ENCODE measurements around the gene OPA1. TPM values are rescaled to one million over a fixed set of nuclear protein-coding genes. Genes with fewer than 3 reads are reported as not detected.
A peak's percentile ranks its signal among the peaks of the same experiment; 100 is the strongest.

Gene OPA1
- polyA plus RNA-seq: 10 to 100 TPM; 22.3 to 42.2 (median 28.1) TPM
- long read RNA-seq, donor 1: 0 reads
- long read RNA-seq, donor 2, full-length matches to known transcripts: 2 of 2 reads
- long read RNA-seq, donor 2, partial matches to known transcripts: 0 of 2 reads
- long read RNA-seq, donor 2, other reads (novel, unspliced or antisense): 0 of 2 reads
- long read RNA-seq, donor 3, full-length matches to known transcripts: 3 of 3 reads
- long read RNA-seq, donor 3, partial matches to known transcripts: 0 of 3 reads
- long read RNA-seq, donor 3, other reads (novel, unspliced or antisense): 0 of 3 reads
- long read RNA-seq, donor 4: 0 reads
- long read RNA-seq, donor 5: 0 reads
- long read RNA-seq, donor 6, full-length matches to known transcripts: 3 of 3 reads
- long read RNA-seq, donor 6, partial matches to known transcripts: 0 of 3 reads
- long read RNA-seq, donor 6, other reads (novel, unspliced or antisense): 0 of 3 reads
- long read RNA-seq, donor 7: 0 reads
- long read RNA-seq, donor 8, full-length matches to known transcripts: 1 of 1 reads
- long read RNA-seq, donor 8, partial matches to known transcripts: 0 of 1 reads
- long read RNA-seq, donor 8, other reads (novel, unspliced or antisense): 0 of 1 reads
- long read RNA-seq, donor 9, full-length matches to known transcripts: 1 of 1 reads
- long read RNA-seq, donor 9, partial matches to known transcripts: 0 of 1 reads
- long read RNA-seq, donor 9, other reads (novel, unspliced or antisense): 0 of 1 reads
- long read RNA-seq, donor 10, full-length matches to known transcripts: 4 of 4 reads
- long read RNA-seq, donor 10, partial matches to known transcripts: 0 of 4 reads
- long read RNA-seq, donor 10, other reads (novel, unspliced or antisense): 0 of 4 reads

- peak within 1 kb of the TSS; percentile 35 to 98 (median 98) for H3K4me3 ChIP-seq (ENCODE audit: low read depth in 1 of 3, low read length in 3 of 3)
- H3K27me3 ChIP-seq (ENCODE audit: control insufficient read depth in 3 of 3, insufficient read depth in 3 of 3, low read length in 3 of 3): no peaks in the 10 kb centered on the region
- H3K36me3 ChIP-seq (ENCODE audit: control insufficient read depth in 3 of 3, insufficient read depth in 2 of 3, low read depth in 1 of 3, low read length in 3 of 3): peaks cover 0 to 5% (median 0%) of the 10 kb centered on the region in 3 donors
- H3K9me3 ChIP-seq (ENCODE audit: control insufficient read depth in 2 of 2, insufficient read depth in 1 of 2, low read depth in 1 of 2, low read length in 1 of 2): no peaks in the 10 kb centered on the region
- H3K4me1 ChIP-seq (ENCODE audit: control insufficient read depth in 3 of 3, insufficient read depth in 2 of 3, low read depth in 1 of 3, low read length in 2 of 3): peaks cover 0 to 5% (median 3%) of the 10 kb centered on the region in 3 donors
- peak within 1 kb of the TSS; percentile 87 to 90 (median 90) for H3K27ac ChIP-seq (ENCODE audit: low read depth in 1 of 3, low read length in 2 of 3)
- FAIRE-seq (no peak), DNase-seq (peak; percentile 99)
- 1 to 2% (median 1%) methylated on average over 55 of the region's 55 CpGs for WGBS, 3 donors
These were observed at the start of gene OPA1 for GRCh38 chr3:193592841-193593667. Gene OPA1 (plus strand): TSS chr3:193593208. CDS start chr3:193593378, 170 bp downstream.

- 81 to 87% (median 82%) methylated on average over 1 of the region's 1 CpG for WGBS, 3 donors
- DNase-seq (no peak), FAIRE-seq (no peak)
- Histone ChIP-seq H3K27me3 (ENCODE audit: control insufficient read depth in 3 of 3, insufficient read depth in 3 of 3, low read length in 3 of 3) (peaks cover 0 to 3% (median 0%) of the 10 kb centered on the region in 3 donors), H3K9me3 (ENCODE audit: control insufficient read depth in 2 of 2, insufficient read depth in 1 of 2, low read depth in 1 of 2, low read length in 1 of 2) (peaks cover 0 to 6% of the 10 kb centered on the region in 2 donors), H3K4me3 (ENCODE audit: low read depth in 1 of 3, low read length in 3 of 3) (no peak overlapping the region), H3K4me1 (ENCODE audit: control insufficient read depth in 3 of 3, insufficient read depth in 2 of 3, low read depth in 1 of 3, low read length in 2 of 3) (no peaks in the 10 kb centered on the region), H3K27ac (ENCODE audit: low read depth in 1 of 3, low read length in 2 of 3) (no peak overlapping the region), H3K36me3 (ENCODE audit: control insufficient read depth in 3 of 3, insufficient read depth in 2 of 3, low read depth in 1 of 3, low read length in 3 of 3) (no peaks in the 10 kb centered on the region)
These were observed 48.7 kb upstream of the OPA1 start for GRCh38 chr3:193544289-193544688.

- Histone ChIP-seq H3K27ac (ENCODE audit: low read depth in 1 of 3, low read length in 2 of 3) (no peak overlapping the region), H3K9me3 (ENCODE audit: control insufficient read depth in 2 of 2, insufficient read depth in 1 of 2, low read depth in 1 of 2, low read length in 1 of 2) (peaks cover 0 to 6% of the 10 kb centered on the region in 2 donors), H3K4me3 (ENCODE audit: low read depth in 1 of 3, low read length in 3 of 3) (no peak overlapping the region), H3K36me3 (ENCODE audit: control insufficient read depth in 3 of 3, insufficient read depth in 2 of 3, low read depth in 1 of 3, low read length in 3 of 3) (no peaks in the 10 kb centered on the region), H3K4me1 (ENCODE audit: control insufficient read depth in 3 of 3, insufficient read depth in 2 of 3, low read depth in 1 of 3, low read length in 2 of 3) (no peaks in the 10 kb centered on the region), H3K27me3 (ENCODE audit: control insufficient read depth in 3 of 3, insufficient read depth in 3 of 3, low read length in 3 of 3) (peaks cover 0 to 3% (median 0%) of the 10 kb centered on the region in 3 donors)
- WGBS, 3 donors: 93 to 100% (median 96%) methylated on average over 1 of the region's 1 CpG
- no peak for DNase-seq
- no peak for FAIRE-seq
These were observed 47.7 kb upstream of the OPA1 start for GRCh38 chr3:193545304-193545703.

GRCh38 chr3:193546129-193546528 is 46.9 kb upstream of the OPA1 start:
- DNase-seq (no peak), FAIRE-seq (no peak)
- Histone ChIP-seq H3K27me3 (ENCODE audit: control insufficient read depth in 3 of 3, insufficient read depth in 3 of 3, low read length in 3 of 3) (peaks cover 0 to 3% (median 0%) of the 10 kb centered on the region in 3 donors), H3K4me1 (ENCODE audit: control insufficient read depth in 3 of 3, insufficient read depth in 2 of 3, low read depth in 1 of 3, low read length in 2 of 3) (no peaks in the 10 kb centered on the region), H3K27ac (ENCODE audit: low read depth in 1 of 3, low read length in 2 of 3) (no peak overlapping the region), H3K36me3 (ENCODE audit: control insufficient read depth in 3 of 3, insufficient read depth in 2 of 3, low read depth in 1 of 3, low read length in 3 of 3) (no peaks in the 10 kb centered on the region), H3K4me3 (ENCODE audit: low read depth in 1 of 3, low read length in 3 of 3) (no peak overlapping the region), H3K9me3 (ENCODE audit: control insufficient read depth in 2 of 2, insufficient read depth in 1 of 2, low read depth in 1 of 2, low read length in 1 of 2) (peaks cover 0 to 6% of the 10 kb centered on the region in 2 donors)

GRCh38 chr3:193548406-193548805 is 44.6 kb upstream of the OPA1 start:
- H3K27ac ChIP-seq (ENCODE audit: low read depth in 1 of 3, low read length in 2 of 3): no peak overlapping the region
- no peak for FAIRE-seq
- WGBS, 3 donors: 60 to 75% (median 63%) methylated on average over 4 of the region's 4 CpGs
- no peaks in the 10 kb centered on the region for H3K36me3 ChIP-seq (ENCODE audit: control insufficient read depth in 3 of 3, insufficient read depth in 2 of 3, low read depth in 1 of 3, low read length in 3 of 3)
- DNase-seq: no peak
- no peak overlapping the region for H3K4me3 ChIP-seq (ENCODE audit: low read depth in 1 of 3, low read length in 3 of 3)
- H3K4me1 ChIP-seq (ENCODE audit: control insufficient read depth in 3 of 3, insufficient read depth in 2 of 3, low read depth in 1 of 3, low read length in 2 of 3): no peaks in the 10 kb centered on the region
- H3K27me3 ChIP-seq (ENCODE audit: control insufficient read depth in 3 of 3, insufficient read depth in 3 of 3, low read length in 3 of 3): peaks cover 0 to 3% (median 0%) of the 10 kb centered on the region in 3 donors
- peaks cover 0 to 6% of the 10 kb centered on the region in 2 donors for H3K9me3 ChIP-seq (ENCODE audit: control insufficient read depth in 2 of 2, insufficient read depth in 1 of 2, low read depth in 1 of 2, low read length in 1 of 2)

- FAIRE-seq (no peak), DNase-seq (no peak)
- Histone ChIP-seq H3K27me3 (ENCODE audit: control insufficient read depth in 3 of 3, insufficient read depth in 3 of 3, low read length in 3 of 3) (no peaks in the 10 kb centered on the region), H3K9me3 (ENCODE audit: control insufficient read depth in 2 of 2, insufficient read depth in 1 of 2, low read depth in 1 of 2, low read length in 1 of 2) (no peaks in the 10 kb centered on the region), H3K27ac (ENCODE audit: low read depth in 1 of 3, low read length in 2 of 3) (no peak overlapping the region), H3K4me1 (ENCODE audit: control insufficient read depth in 3 of 3, insufficient read depth in 2 of 3, low read depth in 1 of 3, low read length in 2 of 3) (peaks cover 0 to 3% (median 2%) of the 10 kb centered on the region in 3 donors), H3K4me3 (ENCODE audit: low read depth in 1 of 3, low read length in 3 of 3) (no peak overlapping the region), H3K36me3 (ENCODE audit: control insufficient read depth in 3 of 3, insufficient read depth in 2 of 3, low read depth in 1 of 3, low read length in 3 of 3) (no peaks in the 10 kb centered on the region)
- WGBS, 3 donors: 81 to 90% (median 88%) methylated on average over 1 of the region's 1 CpG
These were observed 40.1 kb upstream of the OPA1 start for GRCh38 chr3:193552923-193553322.

GRCh38 chr3:193553586-193553985 is 39.4 kb upstream of the OPA1 start:
- Histone ChIP-seq H3K4me1 (ENCODE audit: control insufficient read depth in 3 of 3, insufficient read depth in 2 of 3, low read depth in 1 of 3, low read length in 2 of 3) (peaks cover 0 to 3% (median 2%) of the 10 kb centered on the region in 3 donors), H3K36me3 (ENCODE audit: control insufficient read depth in 3 of 3, insufficient read depth in 2 of 3, low read depth in 1 of 3, low read length in 3 of 3) (no peaks in the 10 kb centered on the region), H3K27me3 (ENCODE audit: control insufficient read depth in 3 of 3, insufficient read depth in 3 of 3, low read length in 3 of 3) (no peaks in the 10 kb centered on the region), H3K27ac (ENCODE audit: low read depth in 1 of 3, low read length in 2 of 3) (no peak overlapping the region), H3K9me3 (ENCODE audit: control insufficient read depth in 2 of 2, insufficient read depth in 1 of 2, low read depth in 1 of 2, low read length in 1 of 2) (no peaks in the 10 kb centered on the region), H3K4me3 (ENCODE audit: low read depth in 1 of 3, low read length in 3 of 3) (no peak overlapping the region)
- WGBS, 3 donors: 38 to 70% (median 63%) methylated on average over 1 of the region's 1 CpG
- DNase-seq (no peak), FAIRE-seq (no peak)

GRCh38 chr3:193554811-193555210 is 38.2 kb upstream of the OPA1 start, which contains the start of gene ATP13A4:
Gene ATP13A4 (minus strand): TSS chr3:193554895. CDS start chr3:193554799, 96 bp downstream.
- DNase-seq: peak; percentile 86 to 91
- no peaks in the 10 kb centered on the region for H3K27me3 ChIP-seq (ENCODE audit: control insufficient read depth in 3 of 3, insufficient read depth in 3 of 3, low read length in 3 of 3)
- FAIRE-seq: no peak
- no peaks in the 10 kb centered on the region for H3K36me3 ChIP-seq (ENCODE audit: control insufficient read depth in 3 of 3, insufficient read depth in 2 of 3, low read depth in 1 of 3, low read length in 3 of 3)
- peaks cover 0 to 3% (median 2%) of the 10 kb centered on the region in 3 donors for H3K4me1 ChIP-seq (ENCODE audit: control insufficient read depth in 3 of 3, insufficient read depth in 2 of 3, low read depth in 1 of 3, low read length in 2 of 3)
- 10 to 35% (median 34%) methylated on average over 9 of the region's 9 CpGs for WGBS, 3 donors
- H3K4me3 ChIP-seq (ENCODE audit: low read depth in 1 of 3, low read length in 3 of 3): peak within 1 kb of the TSS in 1 of 3 donors; percentile 41
- H3K27ac ChIP-seq (ENCODE audit: low read depth in 1 of 3, low read length in 2 of 3): peak within 1 kb of the TSS in 2 of 3 donors; percentile 38 to 67
- no peaks in the 10 kb centered on the region for H3K9me3 ChIP-seq (ENCODE audit: control insufficient read depth in 2 of 2, insufficient read depth in 1 of 2, low read depth in 1 of 2, low read length in 1 of 2)

Data from small intestine (tissue), 16 donors.